Neutrophil (primary cell): Measurements from ENCODE around the gene RAB8A.

Experiments
- H3K27ac ChIP-seq: fragments of 200-600 bp; sonication (generic); 2 replicates; pipeline ENCODE4 v1.5.1; 2016; ENCODE audit warnings: mild to moderate bottlenecking, moderate library complexity
- H3K27me3 ChIP-seq: fragments of 200-600 bp; sonication (generic); 2 replicates; pipeline ENCODE4 v1.6.0; 2016; ENCODE audit warnings: mild to moderate bottlenecking
- H3K36me3 ChIP-seq: fragments of 200-600 bp; sonication (generic); 2 replicates; pipeline ENCODE4 v1.5.1; 2017
- H3K4me1 ChIP-seq, 2 experiments: fragments of 200-600 bp in 1 of 2; sonication (generic) in 1 of 2; 1 replicate in 1 of 2; 2 replicates in 1 of 2; pipeline versions ENCODE4 v1.5.1 to v1.6.1; 2013 to 2016; ENCODE audit warnings: low read depth in 1 of 2, low read length in 1 of 2, mild to moderate bottlenecking in 1 of 2, moderate library complexity in 1 of 2; ENCODE audit not compliant: control insufficient read depth in 1 of 2, insufficient read depth in 1 of 2
- H3K4me3 ChIP-seq, 2 experiments: fragments of 200-600 bp in 1 of 2; sonication (generic) in 1 of 2; 1 replicate in 1 of 2; 2 replicates in 1 of 2; pipeline ENCODE4 v1.5.1; 2013 to 2016; ENCODE audit warnings: low read depth in 1 of 2, low read length in 1 of 2, mild to moderate bottlenecking in 1 of 2, moderate library complexity in 1 of 2
- H3K9me3 ChIP-seq: fragments of 200-600 bp; sonication (generic); 2 replicates; pipeline ENCODE4 v1.5.1; 2016
- CTCF ChIP-seq: fragments of 200-600 bp; sonication (generic); IDR thresholded peaks from 2 replicates; pipeline ENCODE4 v1.5.1; 2016; ENCODE audit warnings: antibody characterized with exemption

Gene RAB8A

GRCh38 chr19:16160943-16161560 lies 49.4 kb downstream of the RAB8A start:
- H3K27me3 ChIP-seq = no peaks in the 10 kb centered on the region
- H3K4me3 ChIP-seq = no peak overlapping the region
- no peak for TF ChIP-seq CTCF
- H3K36me3 ChIP-seq = peaks cover 36% of the 10 kb centered on the region
- H3K9me3 ChIP-seq = no peaks in the 10 kb centered on the region
- H3K4me1 ChIP-seq = no peaks in the 10 kb centered on the region
- H3K27ac ChIP-seq = peak overlapping the region; percentile 29

GRCh38 chr19:16161840-16162239 lies 50.2 kb downstream of the RAB8A start:
- TF ChIP-seq CTCF = no peak
- Histone ChIP-seq H3K4me3 (no peak overlapping the region), H3K4me1 (no peaks in the 10 kb centered on the region), H3K36me3 (peaks cover 28% of the 10 kb centered on the region), H3K27ac (no peak overlapping the region), H3K27me3 (no peaks in the 10 kb centered on the region), H3K9me3 (no peaks in the 10 kb centered on the region)

- Histone ChIP-seq H3K4me3 (no peak overlapping the region), H3K9me3 (no peaks in the 10 kb centered on the region), H3K36me3 (peaks cover 5% of the 10 kb centered on the region), H3K4me1 (peaks cover 14% of the 10 kb centered on the region in 2 experiments), H3K27me3 (no peaks in the 10 kb centered on the region), H3K27ac (no peak overlapping the region)
- no peak for TF ChIP-seq CTCF
These were observed 52.7 kb downstream of the RAB8A start for GRCh38 chr19:16164222-16164890.

GRCh38 chr19:16166417-16166816 lies 54.7 kb downstream of the RAB8A start:
- H3K36me3 ChIP-seq = no peaks in the 10 kb centered on the region
- no peaks in the 10 kb centered on the region for H3K27me3 ChIP-seq
- H3K9me3 ChIP-seq = no peaks in the 10 kb centered on the region
- no peak overlapping the region for H3K4me3 ChIP-seq
- no peak for TF ChIP-seq CTCF
- peaks cover 15 to 16% of the 10 kb centered on the region in 2 experiments for H3K4me1 ChIP-seq
- H3K27ac ChIP-seq = no peak overlapping the region

- Histone ChIP-seq H3K27ac (no peak overlapping the region), H3K36me3 (no peaks in the 10 kb centered on the region), H3K9me3 (no peaks in the 10 kb centered on the region), H3K4me1 (peaks cover 15 to 16% of the 10 kb centered on the region in 2 experiments), H3K4me3 (no peak overlapping the region), H3K27me3 (no peaks in the 10 kb centered on the region)
- TF ChIP-seq CTCF = no peak
These were observed 55.4 kb downstream of the RAB8A start for GRCh38 chr19:16167055-16167454.
